ENCODE measurements around the gene ACAD8. TPM values are rescaled to one million over a fixed set of nuclear protein-coding genes. Genes with fewer than 3 reads are reported as not detected.

ACAD8 gene
- total and polyA plus RNA-seq, 2 of the 8 experiments (the other 6 are each of a cell fraction or from before 2014, with no cell fraction given): 45.8 to 52.7 TPM

GRCh38 chr11:134283461-134284230 lies 30.3 kb downstream of the ACAD8 start (continued):
- TF ChIP-seq CHD7 (IDR thresholded peaks at IDR 0.05; ENCODE audit: insufficient replicate concordance, low read length) (no peak), TAF1 (IDR thresholded peaks at IDR 0.05; ENCODE audit: low read depth, low read length) (no peak), USF2 (IDR thresholded peaks at IDR 0.05; ENCODE audit: low read length) (no peak), ATF2 (IDR thresholded peaks at IDR 0.05; ENCODE audit: low read length) (no peak), CBX5 (IDR thresholded peaks at IDR 0.05; ENCODE audit: low read depth, low read length) (no peak), GTF2F1 (IDR thresholded peaks at IDR 0.05; ENCODE audit: borderline replicate concordance, low read depth, low read length) (no peak)
- TF ChIP-seq, protein P1, sequence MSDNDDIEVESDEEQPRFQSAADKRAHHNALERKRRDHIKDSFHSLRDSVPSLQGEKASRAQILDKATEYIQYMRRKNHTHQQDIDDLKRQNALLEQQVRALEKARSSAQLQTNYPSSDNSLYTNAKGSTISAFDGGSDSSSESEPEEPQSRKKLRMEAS (IDR thresholded peaks at IDR 0.05): no peak

All from H1 (cell line).